NCI-H2227 (cell line): ENCODE data around the gene RPL7L1.
"Not testable (repeated sequence)": the region's sequence is repeated elsewhere in the genome, so short reads cannot be mapped to it uniquely, and the experiment has no call there.

Source experiments
- DNase-seq: peaks from one replicate; lab custom pipeline; 2025; ENCODE audit not compliant: unreplicated experiment; lab: John Stamatoyannopoulos, UW

RPL7L1 gene

DNA sequence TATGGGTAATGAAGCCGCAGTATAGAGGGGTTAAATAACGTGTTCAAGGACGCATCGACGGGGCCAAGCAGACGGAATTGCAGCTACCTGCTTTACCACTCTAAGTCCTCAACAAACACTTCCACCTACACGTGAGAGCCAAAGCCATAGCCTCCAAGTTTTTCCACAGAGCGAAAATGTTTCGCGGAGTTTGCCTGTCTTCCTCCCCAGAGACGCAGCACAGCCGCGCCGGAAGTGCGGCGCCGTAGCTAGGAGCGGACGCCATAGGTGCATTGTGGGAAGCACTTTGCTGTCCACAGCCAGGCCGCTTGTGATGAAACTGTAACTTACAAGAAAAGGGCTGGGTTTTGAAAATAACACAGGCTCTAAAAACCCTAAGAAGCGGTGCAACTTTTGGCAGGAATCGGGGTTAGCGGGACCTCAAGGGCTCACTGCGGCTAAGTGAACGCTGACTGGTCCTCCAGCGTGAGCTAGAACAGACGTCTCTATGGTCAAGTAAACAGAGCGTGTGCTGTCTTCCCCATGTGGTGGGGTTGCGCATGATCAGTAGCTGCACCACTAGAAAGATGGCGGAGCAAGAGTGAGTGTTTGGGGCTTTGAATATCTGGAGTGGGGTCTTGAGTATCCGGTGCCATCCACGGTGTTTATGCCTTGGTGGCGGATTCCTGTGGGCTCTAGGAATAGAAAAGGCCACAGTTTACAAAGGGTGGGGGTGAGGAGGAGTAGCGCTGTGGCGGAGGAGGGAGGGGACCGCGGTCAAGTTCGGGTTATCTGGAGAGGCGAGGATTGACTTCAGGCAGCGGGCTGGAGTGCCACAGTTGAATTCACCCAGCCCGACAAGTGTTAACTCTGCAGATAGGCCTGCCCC lies at the start of gene RPL7L1:
Gene RPL7L1, plus strand, starts transcription at position 245 of the 868 bp plus-strand sequence. Its CDS starts 295 bp downstream, at position 540.
- peak; percentile 83 for DNase-seq

DNA sequence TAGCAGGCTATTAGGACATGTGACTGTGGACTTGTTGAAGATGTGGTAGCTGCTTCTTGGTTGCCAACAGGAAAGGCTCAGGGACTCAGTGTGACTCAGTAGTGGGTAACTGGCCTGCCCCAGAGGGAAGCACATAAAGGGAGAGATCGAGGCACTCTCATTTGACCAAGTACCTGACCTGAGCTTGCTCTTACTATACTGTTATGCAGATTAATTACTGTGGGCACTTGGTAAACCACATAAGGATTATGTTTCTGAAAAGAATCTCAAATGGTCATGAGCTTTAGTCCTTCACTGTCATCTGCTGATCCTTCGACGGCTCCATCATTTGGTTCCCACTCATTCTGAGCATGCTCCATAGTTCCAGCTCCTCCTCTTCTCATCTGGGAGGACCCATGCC lies 48.2 kb upstream of the RPL7L1 start:
- no peak for DNase-seq

DNA sequence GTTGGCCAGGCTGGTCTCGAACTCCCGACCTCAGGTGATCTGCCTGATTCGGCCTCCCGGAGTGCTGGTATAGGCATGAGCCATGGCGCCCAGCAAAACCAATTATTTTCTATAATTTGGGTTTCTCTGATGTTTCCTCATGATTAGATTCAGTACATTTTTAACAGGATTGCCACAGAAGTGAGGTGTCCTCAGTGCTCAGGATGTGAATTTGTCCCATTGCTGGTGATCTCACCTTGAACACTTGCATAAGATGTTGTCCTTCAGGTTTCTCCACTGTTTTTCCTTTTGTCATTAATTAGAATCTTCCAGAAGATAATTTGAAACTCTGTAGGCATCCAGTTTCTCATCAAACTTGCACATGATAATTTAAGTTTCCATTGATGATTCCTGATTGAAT lies 45.4 kb upstream of the RPL7L1 start:
- no peak for DNase-seq

DNA sequence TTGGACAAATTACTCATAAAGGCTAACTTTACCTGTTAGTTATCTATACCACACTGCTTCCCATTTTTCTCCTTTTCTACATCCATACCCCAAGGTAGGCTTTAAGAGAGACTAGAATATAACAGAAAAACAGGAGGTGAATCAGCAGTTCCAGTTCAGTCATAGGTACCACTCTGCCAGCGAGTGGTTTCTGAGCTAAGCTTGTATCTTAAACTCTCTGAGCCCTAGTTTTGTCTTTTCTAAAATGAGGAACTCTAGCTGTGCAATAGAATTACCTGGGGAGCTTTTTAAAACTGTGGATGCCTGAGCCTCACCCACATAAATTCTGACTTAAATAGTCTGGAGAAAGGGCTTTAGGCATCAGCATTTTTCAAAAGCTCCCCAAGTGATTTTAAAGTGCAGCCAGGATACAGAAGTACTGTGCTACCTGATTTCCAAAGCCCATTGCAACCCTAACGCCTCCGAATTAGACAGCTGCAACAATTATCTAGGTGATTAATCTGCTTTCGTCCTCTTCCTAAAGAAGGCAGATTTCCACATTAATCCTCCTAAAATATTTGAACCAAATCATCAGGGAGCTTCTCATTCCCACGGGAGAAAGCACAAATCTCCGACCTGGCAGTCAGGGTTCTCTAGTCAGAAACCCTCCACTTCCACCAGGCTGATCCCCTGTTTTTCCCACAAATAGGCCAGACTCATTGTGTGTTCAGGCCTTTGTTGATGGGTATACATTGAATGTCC lies 37.4 kb upstream of the RPL7L1 start:
- DNase-seq, result no peak

DNA sequence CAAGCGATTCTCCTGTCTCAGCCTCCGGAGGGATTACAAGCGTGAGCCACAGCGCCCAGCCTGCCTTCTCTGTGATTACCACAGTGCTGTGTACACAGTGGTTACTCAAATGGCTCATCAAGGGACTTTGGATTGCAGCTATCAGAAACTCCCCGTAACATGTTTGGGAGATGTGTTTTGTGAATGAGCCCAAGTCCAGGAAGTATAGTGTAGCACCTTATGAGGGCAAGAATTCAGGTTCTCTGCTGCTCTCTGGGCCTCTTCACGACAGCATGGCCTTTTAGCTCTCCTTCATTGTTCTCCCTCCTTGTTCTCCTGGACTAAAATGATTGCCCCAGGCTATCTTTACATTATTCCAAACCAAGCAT lies 34.1 kb upstream of the RPL7L1 start:
- DNase-seq, result no peak

DNA sequence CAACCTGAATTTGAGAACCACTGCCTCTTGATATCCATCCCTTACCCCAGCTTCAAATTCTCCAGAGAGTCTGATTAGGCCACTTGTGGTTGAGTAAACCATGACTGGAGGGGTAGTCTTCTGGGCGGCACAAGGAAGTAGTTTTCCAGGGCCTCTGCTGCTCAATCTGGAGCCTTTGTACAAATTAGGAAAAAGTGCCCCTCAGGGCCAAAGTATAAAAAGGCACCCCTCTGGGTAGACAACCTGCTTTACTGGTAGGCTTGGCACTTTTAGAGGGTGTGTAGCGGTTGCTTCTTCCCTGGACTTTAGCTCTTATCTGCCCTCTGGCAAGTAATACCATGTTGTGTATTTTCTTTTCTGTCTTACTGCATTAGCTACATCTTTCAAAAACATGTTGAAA lies 32.9 kb upstream of the RPL7L1 start:
- DNase-seq, result no peak

DNA sequence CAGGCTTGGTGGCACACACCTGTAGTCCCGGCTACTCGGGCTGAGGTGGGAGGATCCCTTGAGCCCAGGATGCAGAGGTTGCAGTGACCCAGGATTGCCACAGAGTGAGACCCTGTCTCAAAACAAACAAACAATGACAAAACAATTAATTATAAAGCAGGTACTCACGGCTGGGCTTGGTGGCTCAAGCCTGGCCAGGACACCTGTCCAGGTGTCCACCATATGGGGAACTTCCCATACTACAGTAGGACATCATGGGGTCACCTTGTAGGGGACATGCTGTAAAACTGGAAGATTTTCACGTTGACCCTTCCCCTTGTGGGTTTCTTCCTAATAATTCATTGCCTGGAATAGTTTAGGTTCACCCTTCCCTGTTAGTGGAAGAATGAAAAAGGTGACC lies 30.7 kb upstream of the RPL7L1 start:
- no peak for DNase-seq

DNA sequence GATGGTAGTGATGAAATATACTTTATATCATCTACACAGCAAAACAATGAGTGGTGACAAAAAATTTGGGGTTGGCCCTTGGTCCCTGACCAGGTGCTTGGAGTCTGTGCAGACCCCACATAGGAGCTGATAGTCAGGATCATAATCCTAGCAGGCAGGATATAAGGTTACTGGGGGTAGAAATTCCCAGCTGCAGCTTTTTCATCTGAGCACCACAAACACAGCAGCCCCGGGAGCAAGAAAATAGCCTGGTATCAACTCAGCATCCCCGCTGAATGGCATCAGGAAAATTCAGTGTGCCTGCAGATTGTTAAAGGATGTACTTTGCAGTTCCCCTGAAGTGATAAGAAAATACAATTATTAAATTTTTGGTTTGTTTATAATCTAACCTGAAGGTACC lies 27.8 kb upstream of the RPL7L1 start:
- DNase-seq, result no peak

DNA sequence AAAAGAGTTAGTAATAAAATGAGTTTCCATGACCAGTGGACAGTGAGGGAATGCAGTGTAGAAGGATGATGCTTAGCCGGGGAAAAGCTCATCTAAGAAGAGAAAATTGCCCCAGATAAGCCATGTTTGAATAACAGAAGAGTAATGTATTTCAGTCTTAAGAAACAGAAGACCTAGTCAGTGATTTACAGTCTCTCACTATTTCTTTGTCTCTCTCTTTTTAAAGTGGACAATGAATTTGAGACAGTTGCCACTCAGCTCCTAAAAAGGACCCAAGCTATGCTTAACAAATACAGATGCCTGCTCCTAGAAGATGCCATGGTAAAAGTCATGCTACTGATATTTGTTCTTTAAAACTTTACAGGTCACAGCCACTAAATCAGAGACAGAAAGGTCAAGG lies 19.4 kb upstream of the RPL7L1 start:
- no peak for DNase-seq

DNA sequence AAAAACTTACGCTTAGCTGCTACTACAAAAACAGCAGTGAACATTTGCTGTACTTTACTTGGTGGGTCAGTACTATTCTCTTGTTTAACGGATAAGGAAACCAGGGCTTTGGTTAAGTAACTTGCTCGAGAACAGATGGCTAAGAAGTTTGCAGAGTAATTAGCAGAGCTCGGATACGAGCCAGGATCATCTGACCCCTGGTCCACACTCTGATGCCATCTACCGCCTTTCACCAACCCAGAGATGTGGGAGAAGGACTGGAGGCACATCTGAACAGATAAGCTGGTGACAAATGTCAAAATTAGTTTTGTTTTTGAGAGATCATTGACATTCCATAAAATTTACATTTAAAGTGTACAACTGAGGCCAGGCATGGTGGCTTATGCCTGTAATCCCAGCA lies 18.9 kb upstream of the RPL7L1 start:
- no peak for DNase-seq

DNA sequence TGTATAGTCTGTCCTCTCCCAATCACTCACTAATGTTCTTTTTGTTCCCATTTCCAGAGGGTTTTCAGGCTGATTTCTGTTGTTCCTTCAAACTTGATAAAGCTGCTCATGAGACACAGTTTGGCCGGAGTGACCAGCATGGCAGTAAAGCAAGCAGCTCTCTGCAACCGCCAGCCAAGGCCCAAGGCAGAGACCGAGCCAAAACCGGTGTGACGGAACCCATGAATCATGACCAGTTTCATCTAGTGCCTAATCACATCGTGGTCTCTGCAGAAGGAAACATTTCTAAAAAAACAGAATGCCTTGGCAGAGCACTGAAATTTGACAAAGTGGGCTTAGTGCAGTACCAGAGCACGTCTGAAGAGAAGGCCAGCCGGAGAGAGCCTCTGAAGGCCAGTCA lies 14.8 kb upstream of the RPL7L1 start:
- no peak for DNase-seq

DNA sequence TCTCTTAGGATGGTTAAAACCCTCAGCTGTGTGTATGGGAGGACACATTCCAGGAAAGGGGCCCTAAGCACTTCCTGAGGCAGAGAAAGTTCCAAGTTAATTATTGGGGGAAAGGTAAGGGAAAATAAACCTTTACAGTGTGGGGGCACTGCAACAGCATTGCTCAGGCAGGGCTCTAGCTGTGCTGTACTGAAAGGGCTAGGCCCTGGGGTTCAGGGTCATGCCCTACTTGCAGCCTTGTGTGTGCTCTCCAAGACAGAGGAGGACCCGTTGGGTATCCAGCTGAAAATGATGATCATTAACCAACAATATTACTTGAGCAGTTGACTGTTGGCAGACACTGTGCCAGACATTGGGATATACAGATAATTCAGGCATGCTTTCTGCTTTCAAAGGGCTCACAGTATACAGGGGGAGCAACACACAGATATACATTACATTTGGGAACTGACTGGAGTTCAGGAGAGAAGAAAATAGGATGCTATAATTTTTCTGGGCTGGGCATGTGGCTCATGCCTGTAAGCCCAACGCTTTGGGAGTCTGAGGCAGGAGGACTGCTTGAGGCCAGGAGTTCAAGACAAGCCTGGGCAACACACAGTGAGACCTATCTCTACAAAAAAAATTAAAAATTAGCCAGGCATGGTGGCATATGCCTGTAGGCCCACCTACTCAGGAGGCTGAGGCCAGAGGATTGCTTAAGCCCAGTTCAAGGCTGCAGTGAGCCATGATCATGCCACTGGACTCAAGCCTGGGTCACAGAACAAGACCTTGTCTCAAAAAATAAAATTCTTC lies 9.1 kb upstream of the RPL7L1 start:
- no peak for DNase-seq

DNA sequence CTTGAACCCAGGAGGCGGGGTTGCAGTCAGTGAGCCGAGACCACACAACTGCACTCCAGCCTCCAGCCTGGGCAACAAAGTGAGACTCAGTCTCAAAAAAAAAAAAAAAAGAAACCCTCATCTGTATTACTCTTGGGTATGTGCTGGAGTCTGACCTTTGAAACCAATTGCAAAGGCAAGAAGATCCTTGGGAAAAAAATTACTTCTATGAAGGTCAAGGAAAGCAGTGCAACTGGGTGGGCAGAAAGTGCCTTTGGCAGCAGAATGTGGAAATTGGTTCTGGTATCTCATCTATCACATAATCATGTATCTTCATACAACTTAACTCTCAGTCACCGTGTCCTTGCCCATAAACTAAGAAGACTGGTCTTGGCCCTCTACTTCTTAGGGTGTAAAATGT lies 7.7 kb upstream of the RPL7L1 start:
- no peak for DNase-seq

DNA sequence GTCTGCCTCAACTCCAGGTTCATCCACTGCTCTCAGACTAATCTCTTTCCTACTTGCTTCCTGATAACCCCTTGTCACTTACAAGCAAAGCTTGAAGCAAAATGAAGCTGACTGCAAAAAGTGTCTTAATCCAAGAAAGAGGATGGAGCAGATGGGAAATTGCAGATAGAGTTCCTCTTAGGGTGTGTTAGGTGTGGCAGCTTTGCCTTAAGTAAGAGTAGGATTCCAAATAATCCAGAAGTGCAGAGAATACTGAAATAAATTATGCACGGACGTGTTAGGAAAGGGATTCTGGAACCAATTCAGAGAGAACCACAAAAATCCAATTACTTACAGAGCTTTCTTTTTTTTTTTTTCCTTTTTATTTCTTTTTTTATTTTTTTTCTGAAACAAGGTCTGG lies 6.1 kb upstream of the RPL7L1 start:
- no peak for DNase-seq

DNA sequence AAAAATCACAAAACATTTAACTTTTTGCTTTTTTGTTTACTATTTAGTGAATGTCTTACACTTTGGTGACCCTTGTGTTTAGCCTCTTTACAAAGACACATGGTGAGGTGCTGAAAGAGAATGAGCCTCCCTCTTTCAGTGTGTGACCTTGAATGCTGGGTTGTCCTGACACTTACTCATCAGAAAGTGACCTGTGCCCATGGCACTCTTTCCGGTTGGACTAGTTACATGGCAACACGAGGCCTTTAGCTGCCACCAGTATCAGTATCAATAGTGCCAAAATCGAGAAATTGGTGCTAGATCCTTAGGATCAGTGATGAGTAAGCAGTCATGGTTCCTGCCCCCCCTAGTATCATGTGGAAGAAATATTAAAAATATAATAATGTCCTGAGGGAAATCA lies 1.7 kb upstream of the RPL7L1 start:
- no peak for DNase-seq

DNA sequence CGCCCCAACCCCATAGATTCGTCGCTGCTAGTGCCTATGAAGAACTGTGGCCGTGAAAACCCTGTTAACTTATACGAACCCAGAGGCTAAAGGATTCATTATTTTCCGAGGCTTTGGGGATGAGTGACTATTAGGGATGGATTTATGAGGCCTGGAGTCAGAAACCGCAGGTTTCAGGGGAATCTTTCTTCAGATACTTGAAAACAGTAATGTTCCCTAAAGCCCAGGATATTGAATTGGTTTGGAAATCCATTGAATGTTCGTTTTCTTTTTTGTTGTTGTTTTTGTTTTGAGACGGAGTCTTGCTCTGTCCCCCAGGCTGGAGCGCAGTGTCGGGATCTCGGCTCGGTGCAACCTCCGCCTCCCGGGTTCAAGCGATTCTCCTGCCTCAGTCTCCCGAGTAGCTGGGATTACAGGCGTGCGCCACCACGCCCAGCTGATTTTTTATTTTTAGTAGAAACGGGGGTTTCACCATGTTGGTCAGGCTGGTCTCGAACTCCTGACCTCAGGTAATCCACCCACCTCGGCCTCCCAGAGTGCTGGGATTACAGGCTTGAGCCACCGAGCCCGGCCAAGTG lies 913 bp downstream of the RPL7L1 start:
- not testable (repeated sequence) for DNase-seq

DNA sequence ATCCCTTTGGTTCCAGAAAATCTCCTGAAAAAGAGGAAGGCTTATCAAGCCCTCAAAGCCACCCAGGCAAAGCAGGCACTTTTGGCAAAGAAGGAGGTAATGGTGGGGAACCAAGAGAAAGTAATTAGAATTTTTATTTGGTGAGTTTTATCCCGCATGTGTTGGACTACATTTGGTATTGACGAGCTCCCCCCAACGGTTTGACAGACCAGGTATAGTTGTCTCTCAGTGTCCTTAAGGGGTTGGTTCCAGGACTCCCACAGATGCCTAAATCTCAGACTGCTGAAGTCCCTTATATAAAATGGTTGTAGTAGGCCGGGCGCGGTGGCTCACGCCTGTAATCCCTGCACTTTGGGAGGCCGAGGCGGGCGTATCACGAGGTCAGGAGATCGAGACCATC lies 1.5 kb downstream of the RPL7L1 start:
- DNase-seq, result not testable (repeated sequence)

DNA sequence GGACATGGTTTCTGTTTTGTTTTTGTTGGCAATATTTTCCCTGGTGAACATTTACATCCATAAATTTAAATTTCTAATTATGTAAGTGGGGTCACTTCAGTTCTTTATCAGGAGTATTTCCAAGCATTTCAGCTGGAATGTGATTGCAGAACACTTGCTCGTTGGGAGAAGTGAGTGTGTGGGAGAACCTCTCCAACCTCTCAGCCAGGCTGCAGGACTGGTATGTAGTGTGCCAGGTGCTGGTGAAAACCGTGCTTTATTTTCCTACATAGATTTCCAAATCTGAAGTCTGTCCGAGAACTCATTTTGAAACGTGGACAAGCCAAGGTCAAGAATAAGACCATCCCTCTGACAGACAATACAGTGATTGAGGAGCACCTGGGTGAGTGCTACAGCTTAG lies 6.3 kb downstream of the RPL7L1 start:
- DNase-seq, result no peak

DNA sequence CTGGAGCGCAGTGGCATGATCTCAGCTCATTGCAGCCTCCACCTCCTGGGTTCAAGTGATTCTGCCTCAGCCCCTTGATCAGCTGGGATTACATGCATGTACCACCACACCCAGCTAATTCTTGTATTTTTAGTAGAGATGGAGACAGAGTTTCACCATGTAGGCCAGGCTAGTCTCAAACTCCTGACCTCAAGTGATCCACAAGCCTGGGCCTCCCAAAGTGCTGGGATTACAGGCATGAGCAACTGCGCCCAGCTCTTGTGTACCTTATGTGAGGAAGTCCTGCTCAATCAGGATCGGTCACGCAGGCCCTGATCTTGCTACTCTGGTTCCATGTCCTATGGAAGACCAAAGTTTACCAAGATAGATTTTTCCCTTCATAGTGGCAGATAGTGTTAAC lies 8.8 kb downstream of the RPL7L1 start:
- not testable (repeated sequence) for DNase-seq

DNA sequence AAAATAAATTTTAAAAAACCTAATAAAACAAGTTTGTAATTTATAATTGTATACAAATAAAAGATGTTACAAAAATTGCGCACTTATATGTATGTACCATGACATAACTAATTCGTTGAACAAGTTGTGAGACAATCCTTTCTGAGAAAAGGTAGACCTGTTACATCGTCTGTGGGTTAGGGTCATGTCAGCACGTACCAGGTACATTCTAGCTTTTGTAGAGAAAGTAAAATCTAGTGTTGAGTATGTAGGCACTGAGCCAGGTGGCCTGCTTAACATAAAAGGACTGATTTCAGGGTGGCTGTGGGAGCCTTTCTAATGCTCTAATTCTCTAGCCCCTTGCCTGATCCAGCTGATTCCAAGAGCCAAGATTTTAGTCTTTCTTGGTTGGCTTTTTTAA lies 10.4 kb downstream of the RPL7L1 start:
- no peak for DNase-seq
